Natural killer cell (primary cell): ENCODE results near the gene SLC5A1. TPM values are rescaled to one million over a fixed set of nuclear protein-coding genes. Genes with fewer than 3 reads are reported as not detected.

ENCODE experiments used
- ATAC-seq, 3 donors: fragments of 150-1000 bp in 2 of 3; fragments of 200-7000 bp in 1 of 3; cut with Tn5 transposase; 1 replicate in 1 of 3; 2 replicates in 2 of 3; pipeline ENCODE4 v1.10.0; 2021; ENCODE audit warnings: mild to moderate bottlenecking in 2 of 3, moderate library complexity in 2 of 3
- DNase-seq, 2 donors: peaks; one replicate each; pipeline versions ENCODE4 v3.0.0 to v3.0.0-alpha.2; 2013 to 2021; ENCODE audit warnings: mixed read lengths in 1 of 2
- H3K27ac ChIP-seq: one replicate; pipeline ENCODE4 v1.5.1; 2013; ENCODE audit warnings: mild to moderate bottlenecking, low read length
- H3K27me3 ChIP-seq: one replicate; pipeline ENCODE4 v1.6.1; 2013; ENCODE audit warnings: low read length; ENCODE audit not compliant: control insufficient read depth, insufficient read depth
- H3K36me3 ChIP-seq: one replicate; pipeline ENCODE4 v1.6.1; 2013; ENCODE audit warnings: low read length; ENCODE audit not compliant: control insufficient read depth, insufficient read depth
- H3K4me1 ChIP-seq: one replicate; pipeline ENCODE4 v1.6.1; 2013; ENCODE audit warnings: low read length; ENCODE audit not compliant: control insufficient read depth, insufficient read depth
- H3K4me3 ChIP-seq: one replicate; pipeline ENCODE4 v1.5.1; 2013; ENCODE audit warnings: low read length
- H3K9me3 ChIP-seq: one replicate; pipeline ENCODE4 v1.6.1; 2013; ENCODE audit warnings: low read length; ENCODE audit not compliant: control insufficient read depth, insufficient read depth
- H3K27ac Mint-ChIP-seq, 2 donors: one replicate each; pipeline ENCODE4 v1.8.0; 2022; ENCODE audit warnings: mild to moderate bottlenecking in 2 of 2, mixed read lengths in 2 of 2, moderate library complexity in 1 of 2
- H3K27me3 Mint-ChIP-seq, 2 donors: one replicate each; pipeline ENCODE4 v1.8.0; 2022; ENCODE audit warnings: low read depth in 2 of 2, mixed read lengths in 2 of 2
- H3K36me3 Mint-ChIP-seq: one replicate; pipeline ENCODE4 v1.8.0; 2022; ENCODE audit warnings: mixed read lengths
- H3K4me1 Mint-ChIP-seq, 2 donors: one replicate each; pipeline ENCODE4 v1.8.0; 2022; ENCODE audit warnings: mixed read lengths in 2 of 2
- H3K4me3 Mint-ChIP-seq: one replicate; pipeline ENCODE4 v1.8.0; 2022; ENCODE audit warnings: mild to moderate bottlenecking, moderate library complexity, mixed read lengths
- H3K9me3 Mint-ChIP-seq, 2 donors: one replicate each; pipeline ENCODE4 v1.8.0; 2022; ENCODE audit warnings: mixed read lengths in 2 of 2
- WGBS: methylation state at CpG from one replicate; pipeline ENCODE4 v1.1.7; 2013; ENCODE audit warnings: missing lambda C conversion rate; ENCODE audit not compliant: insufficient coverage; 5-methylcytosine and 5-hydroxymethylcytosine counted together
- intact Hi-C: fragments of 100-400 bp; cut with micrococcal nuclease; formaldehyde crosslinking; loops from one replicate; pipeline ENCODE4 v1.14.2; 2022
- total RNA-seq, 4 donors: library from RNA; stranded (reverse); fragments of 120-200 nt in 1 of 4; gene quantifications; one replicate each; pipeline versions ENCODE4 v1.2.3 to v1.2.4, GENCODE V29; 2013 to 2022
- TF ChIP-seq, protein P1 (sequence below): fragments of 200-600 bp; IDR thresholded peaks from one replicate; pipeline ENCODE4 v1.8.0; 2022; ENCODE audit warnings: antibody characterized with exemption

The SLC5A1 gene
- total RNA-seq = not detected
- not detected for total RNA-seq (2013)

DNA sequence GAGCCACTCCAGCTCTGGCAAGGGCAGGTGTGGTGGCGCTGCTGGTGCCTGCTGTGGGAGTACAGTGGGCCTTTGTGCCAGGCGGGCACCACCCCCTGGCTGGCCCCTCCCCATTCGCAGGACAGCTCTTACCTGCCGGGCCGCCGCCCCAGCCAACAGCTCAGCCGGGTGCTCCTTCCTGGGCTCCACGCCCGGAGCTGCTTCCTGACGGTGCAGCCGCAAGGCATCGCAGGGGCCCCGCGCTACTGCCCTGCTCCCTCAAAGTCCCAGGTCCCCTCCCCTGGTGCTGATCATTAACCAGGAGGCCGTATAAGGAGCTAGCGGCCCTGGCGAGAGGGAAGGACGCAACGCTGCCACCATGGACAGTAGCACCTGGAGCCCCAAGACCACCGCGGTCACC is at the start of gene SLC5A1:
TSS of gene SLC5A1 (plus strand) at position 338 of the 400 bp plus-strand sequence. CDS start at position 359, 21 bp downstream.
- no peaks in the 10 kb centered on the region for H3K4me1 ChIP-seq
- intact Hi-C loops = no loop called here
- no peaks in the 10 kb centered on the region for H3K36me3 Mint-ChIP-seq
- H3K4me1 Mint-ChIP-seq = no peaks in the 10 kb centered on the region
- WGBS = 32% methylated on average over 21 of the region's 21 CpGs
- no peaks in the 10 kb centered on the region for H3K36me3 ChIP-seq
- no peak within 1 kb of the TSS for H3K27ac Mint-ChIP-seq
- no peak within 1 kb of the TSS for H3K27ac ChIP-seq
- H3K27me3 ChIP-seq = peaks cover 9% of the 10 kb centered on the region
- TF ChIP-seq, protein P1, sequence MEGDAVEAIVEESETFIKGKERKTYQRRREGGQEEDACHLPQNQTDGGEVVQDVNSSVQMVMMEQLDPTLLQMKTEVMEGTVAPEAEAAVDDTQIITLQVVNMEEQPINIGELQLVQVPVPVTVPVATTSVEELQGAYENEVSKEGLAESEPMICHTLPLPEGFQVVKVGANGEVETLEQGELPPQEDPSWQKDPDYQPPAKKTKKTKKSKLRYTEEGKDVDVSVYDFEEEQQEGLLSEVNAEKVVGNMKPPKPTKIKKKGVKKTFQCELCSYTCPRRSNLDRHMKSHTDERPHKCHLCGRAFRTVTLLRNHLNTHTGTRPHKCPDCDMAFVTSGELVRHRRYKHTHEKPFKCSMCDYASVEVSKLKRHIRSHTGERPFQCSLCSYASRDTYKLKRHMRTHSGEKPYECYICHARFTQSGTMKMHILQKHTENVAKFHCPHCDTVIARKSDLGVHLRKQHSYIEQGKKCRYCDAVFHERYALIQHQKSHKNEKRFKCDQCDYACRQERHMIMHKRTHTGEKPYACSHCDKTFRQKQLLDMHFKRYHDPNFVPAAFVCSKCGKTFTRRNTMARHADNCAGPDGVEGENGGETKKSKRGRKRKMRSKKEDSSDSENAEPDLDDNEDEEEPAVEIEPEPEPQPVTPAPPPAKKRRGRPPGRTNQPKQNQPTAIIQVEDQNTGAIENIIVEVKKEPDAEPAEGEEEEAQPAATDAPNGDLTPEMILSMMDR = no peak
- no peak within 1 kb of the TSS for H3K4me3 ChIP-seq
- no peak for ATAC-seq
- H3K27me3 Mint-ChIP-seq = peaks cover 36 to 71% of the 10 kb centered on the region in 2 donors
- no peak within 1 kb of the TSS for H3K4me3 Mint-ChIP-seq
- no peak for DNase-seq
- no peaks in the 10 kb centered on the region for H3K9me3 ChIP-seq
- H3K9me3 Mint-ChIP-seq = no peaks in the 10 kb centered on the region

GRCh38 chr22:31995046-31995445 is 48.0 kb upstream of the SLC5A1 start:
- TF ChIP-seq, protein P1 = no peak
- no peak for ATAC-seq
- Histone ChIP-seq H3K9me3 (no peaks in the 10 kb centered on the region), H3K36me3 (no peaks in the 10 kb centered on the region), H3K4me1 (no peaks in the 10 kb centered on the region), H3K27me3 (peaks cover 5% of the 10 kb centered on the region), H3K4me3 (no peak overlapping the region), H3K27ac (no peak overlapping the region)
- Mint-ChIP-seq H3K27ac (no peak overlapping the region), H3K4me3 (no peak overlapping the region), H3K9me3 (no peaks in the 10 kb centered on the region), H3K36me3 (no peaks in the 10 kb centered on the region), H3K4me1 (no peaks in the 10 kb centered on the region), H3K27me3 (peaks cover 11 to 19% of the 10 kb centered on the region in 2 donors)
- WGBS = 82% methylated on average over 3 of the region's 3 CpGs
- DNase-seq = no peak
- intact Hi-C loops = no loop called here

- intact Hi-C loops = no loop called here
- Mint-ChIP-seq H3K4me1 (no peaks in the 10 kb centered on the region), H3K4me3 (no peak overlapping the region), H3K9me3 (no peaks in the 10 kb centered on the region), H3K27ac (no peak overlapping the region), H3K27me3 (peaks cover 9 to 12% of the 10 kb centered on the region in 2 donors), H3K36me3 (no peaks in the 10 kb centered on the region)
- H3K36me3 ChIP-seq = no peaks in the 10 kb centered on the region
- H3K27me3 ChIP-seq = peaks cover 5% of the 10 kb centered on the region
- H3K27ac ChIP-seq = no peak overlapping the region
- DNase-seq = no peak
- H3K4me1 ChIP-seq = no peaks in the 10 kb centered on the region
- ATAC-seq = no peak
- TF ChIP-seq, protein P1 = no peak
- H3K4me3 ChIP-seq = no peak overlapping the region
- no peaks in the 10 kb centered on the region for H3K9me3 ChIP-seq
- 55% methylated on average over 3 of the region's 3 CpGs for WGBS
Observed at GRCh38 chr22:31995807-31996206, 47.3 kb upstream of the SLC5A1 start.

DNA sequence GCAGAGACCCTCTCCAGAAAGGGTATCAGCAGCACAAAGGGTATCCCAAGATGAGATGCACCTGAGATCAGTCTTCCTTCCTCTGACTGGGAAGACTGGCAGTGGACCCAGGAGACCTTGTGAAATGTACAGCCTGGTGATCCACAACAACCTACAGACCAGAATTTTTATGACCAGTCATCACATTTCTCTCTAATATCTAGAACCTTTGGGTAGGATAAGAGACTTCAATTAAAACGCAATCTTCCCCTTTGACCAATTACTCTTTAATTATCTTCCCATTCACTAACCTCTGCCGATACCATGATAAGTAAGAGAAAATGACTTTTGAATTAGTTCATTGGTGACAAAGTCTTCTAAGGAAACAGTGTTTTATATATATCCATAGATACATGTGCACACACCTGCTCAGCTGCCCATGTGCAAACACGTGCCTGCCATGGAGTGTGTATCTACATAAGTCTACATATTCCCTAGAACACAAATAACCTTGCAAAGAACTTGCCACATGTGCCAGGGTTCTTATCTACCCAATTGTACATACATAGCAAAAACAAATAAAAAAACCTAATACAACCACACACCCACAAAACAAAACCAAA is 44.2 kb upstream of the SLC5A1 start:
- Histone ChIP-seq H3K27ac (no peak overlapping the region), H3K36me3 (no peaks in the 10 kb centered on the region), H3K9me3 (no peaks in the 10 kb centered on the region), H3K27me3 (peaks cover 5% of the 10 kb centered on the region), H3K4me1 (no peaks in the 10 kb centered on the region), H3K4me3 (no peak overlapping the region)
- no peaks in the 10 kb centered on the region for H3K4me1 Mint-ChIP-seq
- no peaks in the 10 kb centered on the region for H3K9me3 Mint-ChIP-seq
- 73% methylated on average over 1 of the region's 3 CpGs for WGBS
- peaks cover 7 to 12% of the 10 kb centered on the region in 2 donors for H3K27me3 Mint-ChIP-seq
- DNase-seq (no peak), ATAC-seq (no peak)
- H3K4me3 Mint-ChIP-seq = no peak overlapping the region
- no peaks in the 10 kb centered on the region for H3K36me3 Mint-ChIP-seq
- no peak overlapping the region for H3K27ac Mint-ChIP-seq
- intact Hi-C loops = no loop called here
- TF ChIP-seq, protein P1 = no peak
